H9 (cell line): ENCODE results near the gene AP2A2. TPM values are rescaled to one million over a fixed set of nuclear protein-coding genes. Genes with fewer than 3 reads are reported as not detected.

Experiments used
- DNase-seq: peaks from one replicate; pipeline ENCODE4 v3.0.0-alpha.2; 2017
- H2AFZ ChIP-seq: one replicate; pipeline ENCODE4 v1.6.1; 2013; ENCODE audit warnings: mild to moderate bottlenecking, low read length, control low read depth, moderate library complexity
- H2AK5ac ChIP-seq: 2 replicates; pipeline ENCODE4 v1.6.1; 2013; ENCODE audit warnings: low read length, control low read depth, mixed read lengths; ENCODE audit not compliant: insufficient read length
- H2BK120ac ChIP-seq: one replicate; pipeline ENCODE4 v1.6.1; 2013; ENCODE audit warnings: low read depth, mild to moderate bottlenecking, low read length, control low read depth, inconsistent platforms; ENCODE audit not compliant: poor library complexity, severe bottlenecking
- H2BK12ac ChIP-seq: 2 replicates; pipeline ENCODE4 v1.6.1; 2013; ENCODE audit warnings: low read length, control low read depth, mixed read lengths, low read depth; ENCODE audit not compliant: insufficient read length
- H2BK15ac ChIP-seq: 2 replicates; pipeline ENCODE4 v1.6.1; 2013; ENCODE audit warnings: low read depth, low read length, control low read depth
- H2BK20ac ChIP-seq: one replicate; pipeline ENCODE4 v1.6.1; 2013; ENCODE audit warnings: low read depth, mild to moderate bottlenecking, low read length, control low read depth, inconsistent platforms; ENCODE audit not compliant: poor library complexity, severe bottlenecking
- H2BK5ac ChIP-seq: 2 replicates; pipeline ENCODE4 v1.6.1; 2013; ENCODE audit warnings: low read length, control low read depth, mixed read lengths; ENCODE audit not compliant: insufficient read length
- H3K14ac ChIP-seq: 2 replicates; pipeline ENCODE4 v1.6.1; 2013; ENCODE audit warnings: low read length, control low read depth; ENCODE audit not compliant: insufficient read depth
- H3K18ac ChIP-seq: 2 replicates; pipeline ENCODE4 v1.6.1; 2013; ENCODE audit warnings: low read depth, mild to moderate bottlenecking, mixed read lengths, low read length, control low read depth; ENCODE audit not compliant: insufficient read length
- H3K23ac ChIP-seq: 2 replicates; pipeline ENCODE4 v1.6.1; 2013; ENCODE audit warnings: low read length, control low read depth, mixed read lengths, low read depth; ENCODE audit not compliant: insufficient read length
- H3K23me2 ChIP-seq: 2 replicates; pipeline ENCODE4 v1.6.1; 2013; ENCODE audit warnings: low read depth, mild to moderate bottlenecking, mixed read lengths, low read length, control low read depth; ENCODE audit not compliant: insufficient read length, poor library complexity, severe bottlenecking
- H3K27ac ChIP-seq: 2 replicates; pipeline ENCODE4 v1.5.1; 2013; ENCODE audit warnings: low read length, control low read depth, mixed read lengths, low read depth; ENCODE audit not compliant: insufficient read length
- H3K27me3 ChIP-seq: 2 replicates; pipeline ENCODE4 v1.6.1; 2013; ENCODE audit warnings: low read length, control low read depth, inconsistent platforms; ENCODE audit not compliant: insufficient read depth
- H3K4ac ChIP-seq: 2 replicates; pipeline ENCODE4 v1.6.1; 2013; ENCODE audit warnings: low read depth, mild to moderate bottlenecking, control low read depth, inconsistent platforms, low read length, moderate library complexity
- H3K4me1 ChIP-seq: 2 replicates; pipeline ENCODE4 v1.6.1; 2013; ENCODE audit warnings: low read length, control low read depth, inconsistent platforms; ENCODE audit not compliant: insufficient read depth
- H3K4me2 ChIP-seq: 2 replicates; pipeline ENCODE4 v1.6.1; 2013; ENCODE audit warnings: low read length, control low read depth, mixed read lengths; ENCODE audit not compliant: insufficient read length, insufficient read depth
- H3K56ac ChIP-seq: 2 replicates; pipeline ENCODE4 v1.6.1; 2013; ENCODE audit warnings: low read depth, mild to moderate bottlenecking, mixed read lengths, low read length, control low read depth; ENCODE audit not compliant: insufficient read length
- H3K79me1 ChIP-seq: 2 replicates; pipeline ENCODE4 v1.6.1; 2013; ENCODE audit warnings: low read depth, mild to moderate bottlenecking, moderate library complexity, low read length, control low read depth, inconsistent platforms; ENCODE audit not compliant: insufficient read depth, poor library complexity, severe bottlenecking
- H3K79me2 ChIP-seq: 2 replicates; pipeline ENCODE4 v1.6.1; 2013; ENCODE audit warnings: low read length, control low read depth, inconsistent platforms; ENCODE audit not compliant: insufficient read depth
- H3K9ac ChIP-seq: 2 replicates; pipeline ENCODE4 v1.6.1; 2013; ENCODE audit warnings: low read length, control low read depth, mixed read lengths; ENCODE audit not compliant: insufficient read length; ENCODE audit errors: extremely low read depth
- H3K9me3 ChIP-seq: one replicate; pipeline ENCODE4 v1.6.1; 2013; ENCODE audit warnings: low read depth, low read length, inconsistent platforms; ENCODE audit not compliant: control insufficient read depth
- H3T11ph ChIP-seq: one replicate; pipeline ENCODE4 v1.6.1; 2013; ENCODE audit warnings: mild to moderate bottlenecking, low read length, control low read depth, inconsistent platforms
- H4K20me1 ChIP-seq: one replicate; pipeline ENCODE4 v1.6.1; 2013; ENCODE audit not compliant: control insufficient read depth, insufficient read length, insufficient read depth
- H4K5ac ChIP-seq: 2 replicates; pipeline ENCODE4 v1.6.1; 2013; ENCODE audit warnings: low read depth, mild to moderate bottlenecking, mixed read lengths, low read length, control low read depth; ENCODE audit not compliant: insufficient read length
- H4K8ac ChIP-seq: replicated peaks from 2 replicates; pipeline ENCODE4 v1.6.1; 2013; ENCODE audit warnings: low read length, control low read depth, mixed read lengths, low read depth; ENCODE audit not compliant: insufficient read length
- H4K91ac ChIP-seq: 2 replicates; pipeline ENCODE4 v1.6.1; 2013; ENCODE audit warnings: low read depth, mild to moderate bottlenecking, moderate library complexity, mixed read lengths, low read length, control low read depth; ENCODE audit not compliant: insufficient read length
- H3K27ac Mint-ChIP-seq, 3 experiments: 2 replicates in 2 of 3; 3 replicates in 1 of 3; pipeline ENCODE4 v1.8.0; 2020 to 2021; ENCODE audit warnings: mixed read lengths in 3 of 3, mild to moderate bottlenecking in 1 of 3, moderate library complexity in 1 of 3
- H3K27me3 Mint-ChIP-seq: 2 replicates; pipeline ENCODE4 v1.8.0; 2021; ENCODE audit warnings: low read depth, mild to moderate bottlenecking, moderate library complexity, mixed read lengths
- H3K36me3 Mint-ChIP-seq, 3 experiments: 2 replicates in 2 of 3; 3 replicates in 1 of 3; pipeline ENCODE4 v1.8.0; 2020 to 2021; ENCODE audit warnings: low read depth in 3 of 3, mixed read lengths in 3 of 3; ENCODE audit not compliant: insufficient read depth in 1 of 3
- H3K4me1 Mint-ChIP-seq, 2 experiments: 2 replicates each; pipeline ENCODE4 v1.8.0; 2020; ENCODE audit warnings: mixed read lengths in 2 of 2
- H3K4me3 Mint-ChIP-seq, 2 experiments: 2 replicates in 1 of 2; 3 replicates in 1 of 2; pipeline ENCODE4 v1.8.0; 2020 to 2021; ENCODE audit warnings: mild to moderate bottlenecking in 2 of 2, mixed read lengths in 2 of 2, moderate library complexity in 1 of 2
- H3K9me3 Mint-ChIP-seq, 2 experiments: 2 replicates in 1 of 2; 3 replicates in 1 of 2; pipeline ENCODE4 v1.8.0; 2020; ENCODE audit warnings: mild to moderate bottlenecking in 2 of 2, mixed read lengths in 2 of 2, moderate library complexity in 1 of 2
- WGBS: extraction: QIAGEN DNeasy Blood & Tissue Kit; methylation state at CpG from one replicate; pipeline ENCODE4 v1.1.7; 2013; ENCODE audit warnings: missing lambda C conversion rate, low lambda C conversion rate, mixed read lengths; ENCODE audit not compliant: insufficient read length; ENCODE audit errors: extremely low coverage; 5-methylcytosine and 5-hydroxymethylcytosine counted together
- total RNA-seq: library from RNA; stranded (reverse); gene quantifications from 2 replicates; pipeline ENCODE4 v1.2.1, GENCODE V29; 2021
- TF ChIP-seq, protein P1 (sequence below): fragments of 200-600 bp; sonication (generic); conservative IDR thresholded peaks from 3 replicates; pipeline ENCODE4 v1.8.0; 2021; ENCODE audit warnings: antibody characterized with exemption, mild to moderate bottlenecking

Gene AP2A2
- total RNA-seq, 1 experiment from 2014 or later = 53.7 TPM

- no peak overlapping the region for H2BK12ac ChIP-seq
- no peak overlapping the region for H3K9ac ChIP-seq
- no peak overlapping the region for H2AFZ ChIP-seq
- no peak overlapping the region for H2BK5ac ChIP-seq
- H3K18ac ChIP-seq = no peak overlapping the region
- no peak overlapping the region for H3K27ac ChIP-seq
- H4K91ac ChIP-seq = no peak overlapping the region
- Mint-ChIP-seq H3K4me3 (no peak overlapping the region), H3K27ac (no peak overlapping the region), H3K9me3 (no peaks in the 10 kb centered on the region), H3K27me3 (no peaks in the 10 kb centered on the region), H3K36me3 (peaks cover 4 to 14% (median 12%) of the 10 kb centered on the region in 3 experiments; a peak in 5 of 7 replicates), H3K4me1 (peaks cover 14 to 18% of the 10 kb centered on the region in 2 experiments)
- TF ChIP-seq, protein P1, sequence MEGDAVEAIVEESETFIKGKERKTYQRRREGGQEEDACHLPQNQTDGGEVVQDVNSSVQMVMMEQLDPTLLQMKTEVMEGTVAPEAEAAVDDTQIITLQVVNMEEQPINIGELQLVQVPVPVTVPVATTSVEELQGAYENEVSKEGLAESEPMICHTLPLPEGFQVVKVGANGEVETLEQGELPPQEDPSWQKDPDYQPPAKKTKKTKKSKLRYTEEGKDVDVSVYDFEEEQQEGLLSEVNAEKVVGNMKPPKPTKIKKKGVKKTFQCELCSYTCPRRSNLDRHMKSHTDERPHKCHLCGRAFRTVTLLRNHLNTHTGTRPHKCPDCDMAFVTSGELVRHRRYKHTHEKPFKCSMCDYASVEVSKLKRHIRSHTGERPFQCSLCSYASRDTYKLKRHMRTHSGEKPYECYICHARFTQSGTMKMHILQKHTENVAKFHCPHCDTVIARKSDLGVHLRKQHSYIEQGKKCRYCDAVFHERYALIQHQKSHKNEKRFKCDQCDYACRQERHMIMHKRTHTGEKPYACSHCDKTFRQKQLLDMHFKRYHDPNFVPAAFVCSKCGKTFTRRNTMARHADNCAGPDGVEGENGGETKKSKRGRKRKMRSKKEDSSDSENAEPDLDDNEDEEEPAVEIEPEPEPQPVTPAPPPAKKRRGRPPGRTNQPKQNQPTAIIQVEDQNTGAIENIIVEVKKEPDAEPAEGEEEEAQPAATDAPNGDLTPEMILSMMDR = no peak
- no peak overlapping the region for H4K8ac ChIP-seq
- H2BK20ac ChIP-seq = no peak overlapping the region
- H3K4ac ChIP-seq = no peak overlapping the region
- no peak overlapping the region for H4K5ac ChIP-seq
- no peak overlapping the region for H3K56ac ChIP-seq
- H2BK120ac ChIP-seq = no peak overlapping the region
- no peak overlapping the region for H2AK5ac ChIP-seq
- no peaks in the 10 kb centered on the region for H3K27me3 ChIP-seq
- H3K14ac ChIP-seq = no peak overlapping the region
- H2BK15ac ChIP-seq = no peak overlapping the region; the same call in 1 of the 2 replicates
- H3K4me1 ChIP-seq = no peaks in the 10 kb centered on the region
- no peak overlapping the region for H3K4me2 ChIP-seq
- peaks cover 7% of the 10 kb centered on the region for H3K23me2 ChIP-seq
- H4K20me1 ChIP-seq = no peaks in the 10 kb centered on the region
- no peak for DNase-seq
- H3K9me3 ChIP-seq = no peaks in the 10 kb centered on the region
- H3K79me2 ChIP-seq = peaks cover 9% of the 10 kb centered on the region; the same call in 1 of the 2 replicates
- WGBS = no CpG with 5 or more reads among the region's 28 CpGs
- H3K79me1 ChIP-seq = peaks cover 12% of the 10 kb centered on the region
- no peak overlapping the region for H3K23ac ChIP-seq
- H3T11ph ChIP-seq = no peak overlapping the region
These were observed 543 bp upstream of the AP2A2 start for GRCh38 chr11:925158-925495.
